ENCODE results near the gene KCNJ16. TPM values are rescaled to one million over a fixed set of nuclear protein-coding genes. Genes with fewer than 3 reads are reported as not detected.
A peak's percentile ranks its signal among the peaks of the same experiment; 100 is the strongest.

Gene KCNJ16
- total RNA-seq, 1 donor, result not detected

DNA sequence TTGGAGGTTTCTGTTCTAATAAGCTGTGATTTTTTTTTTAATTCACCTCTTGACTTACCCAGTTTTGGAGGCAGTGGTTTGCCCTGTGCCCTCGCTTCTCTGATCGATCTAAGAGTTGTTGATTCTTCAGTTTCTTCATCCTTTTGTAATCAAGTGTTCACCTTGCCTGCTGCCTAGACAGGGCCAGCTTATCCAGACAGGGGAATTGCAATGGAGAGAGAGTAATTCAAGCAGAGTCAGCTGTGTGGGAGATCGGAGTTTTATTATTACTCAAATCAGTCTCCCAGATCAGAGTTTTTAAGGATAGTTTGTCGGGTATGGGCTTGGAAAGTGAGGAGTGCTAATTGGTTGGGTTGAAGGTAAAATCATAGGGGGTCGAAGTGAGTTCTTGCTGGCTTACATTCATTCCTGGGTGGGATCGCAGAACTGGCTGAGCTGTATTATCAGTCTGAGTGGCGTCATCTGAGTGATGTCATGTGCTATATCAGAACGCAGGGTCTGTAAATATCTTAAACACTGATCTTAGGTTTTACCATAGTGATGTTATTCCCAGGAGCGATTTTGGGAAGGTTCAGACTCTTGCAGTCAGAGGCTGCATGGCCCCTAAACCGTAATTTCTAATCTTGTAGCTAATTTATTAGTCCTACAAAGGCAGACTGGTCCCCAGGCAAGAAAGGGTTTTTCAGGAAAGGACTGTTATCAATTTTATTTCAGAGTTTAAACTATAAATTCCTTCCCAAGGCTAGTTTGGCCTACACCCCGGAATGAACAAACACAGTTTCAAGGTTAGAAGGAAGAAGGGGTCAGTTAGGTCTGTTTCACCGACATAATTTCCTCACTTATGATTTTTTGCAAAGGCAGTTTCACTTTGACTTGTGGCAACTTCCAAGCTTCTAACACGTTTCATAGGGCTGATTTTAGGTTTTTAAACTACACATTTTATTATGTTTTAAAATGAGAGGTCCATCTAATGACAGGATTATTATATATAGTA, 21.5 kb upstream of the KCNJ16 start:
- Histone ChIP-seq H3K27ac (ENCODE audit: low read depth, low read length) (no peak overlapping the region), H3K4me3 (ENCODE audit: insufficient read depth, low read length) (peak overlapping the region; percentile 36), H2AFZ (ENCODE audit: low read length) (peak overlapping the region; percentile 66)

DNA sequence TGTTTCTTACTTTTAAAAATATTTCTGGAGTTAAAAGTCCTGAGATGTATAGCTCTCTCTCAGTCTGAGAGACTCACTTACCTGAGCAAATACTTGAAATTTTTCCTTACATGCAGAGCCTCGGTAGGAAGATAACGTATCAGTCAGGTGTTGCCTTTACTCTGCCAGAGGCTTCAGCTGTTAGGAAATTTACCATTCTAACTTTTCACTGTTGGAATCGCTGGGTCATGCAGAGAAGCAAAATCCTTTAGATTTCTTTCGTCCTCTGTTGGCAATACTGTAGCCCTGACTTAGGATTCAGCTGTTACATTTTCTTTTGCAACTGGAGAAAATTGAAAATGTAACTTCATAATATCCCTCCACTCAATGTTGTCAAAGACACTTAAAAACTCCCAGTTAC, 20.0 kb upstream of the KCNJ16 start:
- no peak overlapping the region for H3K4me3 ChIP-seq (ENCODE audit: insufficient read depth, low read length)
- no peaks in the 10 kb centered on the region for H3K27me3 ChIP-seq (ENCODE audit: insufficient read depth, low read length)
- H3K9me3 ChIP-seq (ENCODE audit: low read depth, low read length), result no peaks in the 10 kb centered on the region
- H3K4me2 ChIP-seq (ENCODE audit: insufficient read depth, low read length), result no peak overlapping the region
- H3K4me1 ChIP-seq (ENCODE audit: insufficient read depth, low read length), result no peaks in the 10 kb centered on the region
- no peaks in the 10 kb centered on the region for H3K79me2 ChIP-seq (ENCODE audit: insufficient read depth, low read length)
- no peak for DNase-seq (ENCODE audit: insufficient read length, low spot score, missing footprints)
- TF ChIP-seq CTCF (IDR thresholded peaks at IDR 0.05; ENCODE audit: extremely low read depth, low read depth, low read length), result no peak
- no peaks in the 10 kb centered on the region for H3K36me3 ChIP-seq (ENCODE audit: insufficient read depth, low read length)
- H4K20me1 ChIP-seq (ENCODE audit: insufficient read depth, low read length), result no peaks in the 10 kb centered on the region
- no peak overlapping the region for H3K27ac ChIP-seq (ENCODE audit: low read depth, low read length)
- H2AFZ ChIP-seq (ENCODE audit: low read length), result no peak overlapping the region

More for the DNA sequence above, 21.5 kb upstream of the KCNJ16 start:
- Histone ChIP-seq H3K36me3 (ENCODE audit: insufficient read depth, low read length) (no peaks in the 10 kb centered on the region), H4K20me1 (ENCODE audit: insufficient read depth, low read length) (no peaks in the 10 kb centered on the region), H3K79me2 (ENCODE audit: insufficient read depth, low read length) (no peaks in the 10 kb centered on the region), H3K27me3 (ENCODE audit: insufficient read depth, low read length) (no peaks in the 10 kb centered on the region), H3K4me2 (ENCODE audit: insufficient read depth, low read length) (peak overlapping the region; percentile 45), H3K9me3 (ENCODE audit: low read depth, low read length) (no peaks in the 10 kb centered on the region), H3K4me1 (ENCODE audit: insufficient read depth, low read length) (no peaks in the 10 kb centered on the region)
- DNase-seq (ENCODE audit: insufficient read length, low spot score, missing footprints), result no peak
- no peak for TF ChIP-seq CTCF (IDR thresholded peaks at IDR 0.05; ENCODE audit: extremely low read depth, low read depth, low read length)

GRCh38 chr17:70059071-70059470, 16.0 kb upstream of the KCNJ16 start:
- H3K36me3 ChIP-seq (ENCODE audit: insufficient read depth, low read length), result no peaks in the 10 kb centered on the region
- H3K27ac ChIP-seq (ENCODE audit: low read depth, low read length), result no peak overlapping the region
- no peak overlapping the region for H3K4me3 ChIP-seq (ENCODE audit: insufficient read depth, low read length)
- H3K9me3 ChIP-seq (ENCODE audit: low read depth, low read length), result no peaks in the 10 kb centered on the region
- H3K27me3 ChIP-seq (ENCODE audit: insufficient read depth, low read length), result no peaks in the 10 kb centered on the region
- no peaks in the 10 kb centered on the region for H3K79me2 ChIP-seq (ENCODE audit: insufficient read depth, low read length)
- H2AFZ ChIP-seq (ENCODE audit: low read length), result no peak overlapping the region
- no peak for DNase-seq (ENCODE audit: insufficient read length, low spot score, missing footprints)
- no peak overlapping the region for H3K4me2 ChIP-seq (ENCODE audit: insufficient read depth, low read length)
- H3K4me1 ChIP-seq (ENCODE audit: insufficient read depth, low read length), result no peaks in the 10 kb centered on the region
- no peaks in the 10 kb centered on the region for H4K20me1 ChIP-seq (ENCODE audit: insufficient read depth, low read length)
- no peak for TF ChIP-seq CTCF (IDR thresholded peaks at IDR 0.05; ENCODE audit: extremely low read depth, low read depth, low read length)

- no peak for TF ChIP-seq CTCF (IDR thresholded peaks at IDR 0.05; ENCODE audit: extremely low read depth, low read depth, low read length)
- no peaks in the 10 kb centered on the region for H4K20me1 ChIP-seq (ENCODE audit: insufficient read depth, low read length)
- no peaks in the 10 kb centered on the region for H3K27me3 ChIP-seq (ENCODE audit: insufficient read depth, low read length)
Measured at GRCh38 chr17:70059649-70060048, 15.4 kb upstream of the KCNJ16 start.

More at GRCh38 chr17:70059649-70060048, 15.4 kb upstream of the KCNJ16 start:
- DNase-seq (ENCODE audit: insufficient read length, low spot score, missing footprints), result no peak
- Histone ChIP-seq H2AFZ (ENCODE audit: low read length) (no peak overlapping the region), H3K36me3 (ENCODE audit: insufficient read depth, low read length) (no peaks in the 10 kb centered on the region), H3K9me3 (ENCODE audit: low read depth, low read length) (no peaks in the 10 kb centered on the region), H3K4me1 (ENCODE audit: insufficient read depth, low read length) (no peaks in the 10 kb centered on the region), H3K27ac (ENCODE audit: low read depth, low read length) (no peak overlapping the region), H3K79me2 (ENCODE audit: insufficient read depth, low read length) (no peaks in the 10 kb centered on the region), H3K4me2 (ENCODE audit: insufficient read depth, low read length) (no peak overlapping the region), H3K4me3 (ENCODE audit: insufficient read depth, low read length) (no peak overlapping the region)

Data from osteoblast (primary cell).